DMS 273 treated with DMSO at 0.1 percent for 48 hours (cell line): ENCODE results near the gene PRRC2A.

Experiments used
- DNase-seq: peaks from one replicate; lab custom pipeline; 2025; lab: John Stamatoyannopoulos, UW

PRRC2A gene

GRCh38 chr6:31624070-31624469 lies 3.6 kb downstream of the PRRC2A start:
- no peak for DNase-seq

- no peak for DNase-seq
Observed at GRCh38 chr6:31626952-31627351, 6.4 kb downstream of the PRRC2A start.

GRCh38 chr6:31627690-31628287 lies 7.3 kb downstream of the PRRC2A start:
- no peak for DNase-seq

GRCh38 chr6:31629014-31629413 lies 8.5 kb downstream of the PRRC2A start:
- no peak for DNase-seq

- DNase-seq: no peak
Observed at GRCh38 chr6:31630177-31630934, 9.8 kb downstream of the PRRC2A start.

GRCh38 chr6:31631209-31631608 lies 10.7 kb downstream of the PRRC2A start:
- no peak for DNase-seq

GRCh38 chr6:31631681-31632278 lies 11.3 kb downstream of the PRRC2A start:
- no peak for DNase-seq

- no peak for DNase-seq
Observed at GRCh38 chr6:31632279-31632946, 11.9 kb downstream of the PRRC2A start.

- DNase-seq: no peak
Observed at GRCh38 chr6:31633447-31633846, 12.9 kb downstream of the PRRC2A start.

- no peak for DNase-seq
Observed at GRCh38 chr6:31634131-31634530, 13.6 kb downstream of the PRRC2A start.

- DNase-seq: no peak
Observed at GRCh38 chr6:31634969-31635575, 14.6 kb downstream of the PRRC2A start.

GRCh38 chr6:31636698-31637596 lies 16.4 kb downstream of the PRRC2A start:
- no peak for DNase-seq

GRCh38 chr6:31639043-31639442 lies 18.5 kb downstream of the PRRC2A start:
- DNase-seq: no peak

- no peak for DNase-seq
Observed at GRCh38 chr6:31639449-31639861, 18.9 kb downstream of the PRRC2A start.

GRCh38 chr6:31640612-31641011 lies 20.1 kb downstream of the PRRC2A start:
- DNase-seq: no peak

GRCh38 chr6:31641370-31641769 lies 20.9 kb downstream of the PRRC2A start:
- DNase-seq: no peak

- no peak for DNase-seq
Observed at GRCh38 chr6:31642798-31643570, 22.5 kb downstream of the PRRC2A start.

- DNase-seq: no peak
Observed at GRCh38 chr6:31643818-31644454, 23.4 kb downstream of the PRRC2A start.

GRCh38 chr6:31645325-31645724 lies 24.8 kb downstream of the PRRC2A start:
- no peak for DNase-seq

- peak; percentile 65 for DNase-seq
Observed at GRCh38 chr6:31651602-31652191, 31.2 kb downstream of the PRRC2A start.
